GM06990 (cell line): ENCODE data around the gene C20orf204.

Source experiments
- DNase-seq: peaks from one replicate; pipeline ENCODE4 v3.0.0-alpha.2; 2011; ENCODE audit not compliant: insufficient read length; ENCODE audit errors: extremely low read depth
- H3K27me3 ChIP-seq: replicated peaks from 2 replicates; pipeline ENCODE4 v1.6.0; 2011; ENCODE audit warnings: low read length; ENCODE audit not compliant: control insufficient read depth, insufficient read depth
- H3K36me3 ChIP-seq: 2 replicates; pipeline ENCODE4 v1.5.1; 2011; ENCODE audit warnings: low read length; ENCODE audit not compliant: control insufficient read depth, insufficient read depth
- H3K4me3 ChIP-seq: replicated peaks from 2 replicates; pipeline ENCODE4 v1.5.1; 2011; ENCODE audit warnings: low read depth, mild to moderate bottlenecking, control low read depth, low read length
- TF ChIP-seq, protein P1 (sequence below): IDR thresholded peaks from 2 replicates; pipeline ENCODE4 v1.5.1; 2011; ENCODE audit warnings: low read length, control low read depth, mild to moderate bottlenecking, inconsistent platforms; ENCODE audit not compliant: insufficient read depth, poor library complexity, severe bottlenecking

C20orf204 gene

DNA sequence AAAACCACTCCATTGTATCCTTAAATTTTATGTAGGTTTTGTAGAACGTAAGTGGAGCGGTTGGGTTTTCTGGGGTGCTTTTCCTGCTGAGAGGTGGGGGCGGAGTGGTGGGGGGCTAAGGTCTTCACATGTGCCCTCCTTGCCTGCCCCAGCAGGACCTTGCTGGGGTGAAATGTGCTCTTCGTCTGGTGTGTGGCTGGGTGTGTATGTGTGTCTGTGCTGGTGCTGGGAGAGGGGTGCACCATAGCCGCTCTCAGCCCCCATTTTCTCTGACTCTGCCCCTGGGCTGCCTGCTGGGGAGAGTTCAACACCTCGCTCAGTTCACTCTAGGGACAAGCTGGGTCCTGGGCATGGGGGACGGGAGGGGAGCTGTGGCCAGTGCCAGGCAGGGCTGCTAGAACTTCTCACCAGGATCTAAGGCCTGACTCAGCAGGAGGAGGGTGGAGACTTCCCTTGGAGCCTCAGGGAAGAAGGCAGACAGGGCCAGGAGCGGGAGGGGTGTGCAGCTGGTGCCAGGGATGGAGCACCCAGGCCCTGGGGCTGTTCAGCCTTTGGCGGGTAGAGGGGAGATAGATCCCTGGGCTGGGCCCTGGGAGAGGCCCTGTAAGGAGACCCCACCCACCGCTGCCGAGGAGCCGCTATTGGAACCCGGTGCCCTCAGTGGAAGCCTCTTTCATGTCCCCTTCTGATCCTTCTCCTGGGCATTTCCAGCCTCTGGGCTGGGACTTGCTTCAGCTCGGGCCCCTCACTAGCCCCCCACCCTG lies 8.7 kb downstream of the C20orf204 start:
- H3K4me3 ChIP-seq: no peak overlapping the region
- no peak for DNase-seq
- no peaks in the 10 kb centered on the region; the same call in 1 of the 2 replicates for H3K27me3 ChIP-seq
- no peaks in the 10 kb centered on the region for H3K36me3 ChIP-seq
- TF ChIP-seq, protein P1, sequence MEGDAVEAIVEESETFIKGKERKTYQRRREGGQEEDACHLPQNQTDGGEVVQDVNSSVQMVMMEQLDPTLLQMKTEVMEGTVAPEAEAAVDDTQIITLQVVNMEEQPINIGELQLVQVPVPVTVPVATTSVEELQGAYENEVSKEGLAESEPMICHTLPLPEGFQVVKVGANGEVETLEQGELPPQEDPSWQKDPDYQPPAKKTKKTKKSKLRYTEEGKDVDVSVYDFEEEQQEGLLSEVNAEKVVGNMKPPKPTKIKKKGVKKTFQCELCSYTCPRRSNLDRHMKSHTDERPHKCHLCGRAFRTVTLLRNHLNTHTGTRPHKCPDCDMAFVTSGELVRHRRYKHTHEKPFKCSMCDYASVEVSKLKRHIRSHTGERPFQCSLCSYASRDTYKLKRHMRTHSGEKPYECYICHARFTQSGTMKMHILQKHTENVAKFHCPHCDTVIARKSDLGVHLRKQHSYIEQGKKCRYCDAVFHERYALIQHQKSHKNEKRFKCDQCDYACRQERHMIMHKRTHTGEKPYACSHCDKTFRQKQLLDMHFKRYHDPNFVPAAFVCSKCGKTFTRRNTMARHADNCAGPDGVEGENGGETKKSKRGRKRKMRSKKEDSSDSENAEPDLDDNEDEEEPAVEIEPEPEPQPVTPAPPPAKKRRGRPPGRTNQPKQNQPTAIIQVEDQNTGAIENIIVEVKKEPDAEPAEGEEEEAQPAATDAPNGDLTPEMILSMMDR: no peak

DNA sequence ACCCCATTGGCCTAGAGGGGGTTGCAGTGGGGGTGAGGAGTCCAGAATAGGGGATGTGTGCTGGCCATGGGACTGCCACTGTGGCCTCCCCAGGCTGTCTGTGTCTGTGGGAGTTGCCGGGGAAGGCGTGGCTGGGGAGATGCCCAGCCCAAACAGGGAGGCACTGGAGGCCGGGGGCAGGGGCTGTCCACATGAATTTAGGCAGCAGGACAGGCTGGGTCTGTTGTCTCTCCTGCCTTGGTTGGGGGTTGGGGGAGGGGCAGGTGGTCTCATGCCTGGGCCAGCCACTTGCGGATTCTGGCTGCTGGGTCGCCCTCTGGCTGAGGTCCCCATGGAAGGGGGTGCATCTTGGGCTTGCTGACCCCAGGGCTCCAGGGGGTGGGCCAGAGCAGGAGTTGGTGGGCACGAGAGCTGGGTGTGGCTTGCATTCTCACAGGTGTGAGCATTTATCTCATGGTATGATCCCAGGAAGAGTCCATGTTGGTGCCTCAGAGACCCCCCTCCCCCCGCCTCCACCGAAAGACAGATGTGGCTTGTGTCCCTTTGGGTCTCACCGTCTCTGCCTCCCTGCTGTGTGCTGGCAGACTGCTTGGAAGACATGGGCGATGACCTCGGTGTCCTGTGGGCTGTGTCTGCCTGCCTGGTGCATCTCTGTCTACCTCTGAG lies 9.5 kb downstream of the C20orf204 start:
- Histone ChIP-seq H3K27me3 (no peaks in the 10 kb centered on the region; the same call in 1 of the 2 replicates), H3K4me3 (no peak overlapping the region), H3K36me3 (no peaks in the 10 kb centered on the region)
- DNase-seq: no peak
- TF ChIP-seq, protein P1: no peak

DNA sequence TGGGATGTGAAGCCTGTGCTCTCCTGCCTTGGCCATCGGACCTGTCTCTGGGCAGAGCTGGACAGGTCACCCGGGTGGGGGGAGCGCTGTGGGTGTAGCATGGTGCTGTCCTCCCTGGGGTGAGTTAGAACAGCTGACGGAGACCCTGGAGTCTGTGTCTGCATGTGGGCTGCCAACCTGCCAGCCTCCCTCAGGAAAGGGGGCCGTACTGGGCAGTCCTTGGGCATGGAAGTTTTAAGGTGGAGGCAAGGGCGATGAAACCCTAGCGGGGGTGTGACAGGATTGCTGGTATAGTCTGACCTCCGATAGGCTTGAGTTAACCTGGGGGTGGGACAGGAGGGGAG lies 11.0 kb downstream of the C20orf204 start:
- H3K36me3 ChIP-seq: no peaks in the 10 kb centered on the region
- TF ChIP-seq, protein P1: no peak
- no peak overlapping the region for H3K4me3 ChIP-seq
- no peak for DNase-seq
- no peaks in the 10 kb centered on the region; the same call in 1 of the 2 replicates for H3K27me3 ChIP-seq

DNA sequence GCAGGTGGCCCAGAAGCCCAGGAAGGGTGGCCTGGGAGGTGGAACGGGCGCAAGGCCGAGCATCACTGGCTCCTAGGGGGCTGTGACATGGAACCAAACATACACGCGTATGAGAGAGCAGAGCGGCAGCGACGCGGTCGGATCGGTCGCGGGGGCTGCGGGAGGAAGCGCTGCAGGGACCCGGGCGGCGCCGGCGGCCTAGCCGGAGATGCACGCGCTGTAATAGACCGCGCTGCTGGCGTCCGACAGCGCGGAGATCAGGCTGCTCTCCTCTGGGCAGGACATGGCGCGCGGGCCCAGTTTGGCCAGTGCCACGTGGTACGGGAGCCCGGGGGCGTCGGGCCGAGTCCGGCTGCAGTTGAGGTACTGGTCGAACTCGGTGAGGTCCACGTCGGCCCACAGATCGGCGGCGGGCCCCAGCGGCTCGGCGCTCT lies 12.0 kb downstream of the C20orf204 start:
- H3K4me3 ChIP-seq: no peak overlapping the region
- H3K27me3 ChIP-seq: no peaks in the 10 kb centered on the region; the same call in 1 of the 2 replicates

DNA sequence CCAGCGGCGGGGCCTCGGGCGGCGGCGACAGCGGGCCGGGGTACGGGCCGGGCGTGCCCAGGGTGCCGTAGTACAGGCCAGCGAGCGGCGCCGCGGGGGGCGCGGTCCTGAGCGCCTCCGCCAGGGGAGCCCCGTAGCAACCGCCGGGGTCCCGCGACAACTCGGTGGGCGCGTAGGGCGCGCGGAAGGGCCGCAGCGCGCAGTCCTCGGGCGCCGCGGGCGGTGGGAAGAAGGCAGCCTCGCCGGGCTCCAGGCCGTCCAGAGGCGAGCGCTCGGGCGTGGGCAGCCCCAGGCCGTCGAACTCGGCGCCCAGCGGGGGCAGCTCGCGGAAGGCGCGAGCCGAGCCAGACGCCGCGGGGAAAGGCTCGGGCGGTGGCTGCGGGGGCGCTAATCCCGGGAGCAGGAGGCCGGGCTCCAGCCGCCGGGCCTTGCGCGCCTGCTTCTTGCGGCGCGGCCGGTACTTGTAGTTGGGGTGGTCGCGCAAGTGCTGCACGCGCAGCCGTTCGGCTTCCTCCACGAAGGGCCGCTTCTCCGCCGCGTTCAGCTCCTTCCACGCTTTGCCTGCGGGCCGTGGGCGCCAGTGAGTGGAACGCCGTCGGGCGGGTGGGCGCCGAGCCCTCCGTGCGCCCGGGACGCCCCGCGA lies 12.5 kb downstream of the C20orf204 start:
- Histone ChIP-seq H3K27me3 (no peaks in the 10 kb centered on the region; the same call in 1 of the 2 replicates), H3K36me3 (no peaks in the 10 kb centered on the region), H3K4me3 (no peak overlapping the region)
- no peak for DNase-seq
- TF ChIP-seq, protein P1: no peak

More for the DNA sequence above, 12.0 kb downstream of the C20orf204 start:
- DNase-seq: no peak
- H3K36me3 ChIP-seq: no peaks in the 10 kb centered on the region
- TF ChIP-seq, protein P1: no peak
